Esophagus muscularis mucosa (tissue), 4 donors: ENCODE measurements around the gene PEPD. TPM values are rescaled to one million over a fixed set of nuclear protein-coding genes. Genes with fewer than 3 reads are reported as not detected.

Source experiments
- DNase-seq: peaks from one replicate; pipeline ENCODE4 v3.0.0-alpha.2; 2017; ENCODE audit errors: extremely low spot score
- H3K27ac ChIP-seq, 4 donors: fragments of 200-600 bp; sonication (generic); replicated peaks in 1 of 4; 1 replicate in 3 of 4; 2 replicates in 1 of 4; pipeline ENCODE4 v1.5.1; 2016 to 2019; ENCODE audit warnings: mild to moderate bottlenecking in 1 of 4
- H3K27me3 ChIP-seq, 4 donors: fragments of 200-600 bp; sonication (generic); one replicate each; pipeline versions ENCODE4 v1.5.1 to v1.6.0; 2016 to 2019
- H3K36me3 ChIP-seq, 4 donors: fragments of 200-600 bp; sonication (generic); one replicate each; pipeline ENCODE4 v1.5.1; 2016 to 2019
- H3K4me1 ChIP-seq, 4 donors: fragments of 200-600 bp; sonication (generic); one replicate each; pipeline ENCODE4 v1.5.1; 2016 to 2019
- H3K4me3 ChIP-seq, 4 donors: fragments of 200-600 bp; sonication (generic); 1 replicate in 2 of 4; 2 replicates in 2 of 4; pipeline ENCODE4 v1.5.1; 2016 to 2019; ENCODE audit warnings: mild to moderate bottlenecking in 4 of 4, moderate library complexity in 1 of 4
- H3K9me3 ChIP-seq, 4 donors: fragments of 200-600 bp; sonication (generic); 1 replicate in 3 of 4; 2 replicates in 1 of 4; pipeline ENCODE4 v1.5.1; 2016 to 2019
- CTCF ChIP-seq, 3 experiments: fragments of 200-600 bp in 2 of 3; fragments of 450-650 bp in 1 of 3; sonication (generic) in 2 of 3; IDR thresholded peaks; one replicate each; pipeline ENCODE4 v1.5.1; 2017 to 2019; ENCODE audit warnings: antibody characterized with exemption in 3 of 3, mild to moderate bottlenecking in 2 of 3, moderate library complexity in 1 of 3
- EP300 ChIP-seq: sonication (generic); formaldehyde crosslinking; IDR thresholded peaks from one replicate; pipeline ENCODE4 v1.6.1; 2017; ENCODE audit warnings: antibody characterized with exemption
- POLR2A ChIP-seq: fragments of 450-650 bp; IDR thresholded peaks from one replicate; pipeline ENCODE4 v1.6.1; 2017; ENCODE audit warnings: antibody characterized with exemption, moderate library complexity, mild to moderate bottlenecking, low read depth
- POLR2AphosphoS5 ChIP-seq, 2 donors: sonication (generic); formaldehyde crosslinking; IDR thresholded peaks; one replicate each; pipeline ENCODE4 v1.6.1; 2017; ENCODE audit warnings: antibody characterized with exemption in 2 of 2
- WGBS: methylation state at CpG from one replicate; pipeline ENCODE4 v1.1.5; 2018; 5-methylcytosine and 5-hydroxymethylcytosine counted together
- intact Hi-C: fragments of 100-400 bp; cut with DNase I; formaldehyde crosslinking; loops from one replicate; pipeline ENCODE4 v1.15.1; 2023
- total RNA-seq, 4 donors: library from RNA; depleted of rRNA; stranded (reverse); fragments of >200 nt; gene quantifications; one replicate each; pipeline versions ENCODE4 v1.1.0 to v1.2.1, GENCODE V29; 2016

The PEPD gene
- total RNA-seq, 4 donors from 2014 or later = 59.8 to 90.9 (median 73.0) TPM

GRCh38 chr19:33462112-33462791 is 59.3 kb downstream of the PEPD start:
- 79% methylated on average over 8 of the region's 16 CpGs for WGBS
- Histone ChIP-seq H3K4me1 (peaks cover 0 to 10% (median 4%) of the 10 kb centered on the region in 4 donors), H3K9me3 (no peaks in the 10 kb centered on the region), H3K27me3 (no peaks in the 10 kb centered on the region), H3K36me3 (peaks cover 11 to 44% (median 29%) of the 10 kb centered on the region in 4 donors), H3K27ac (no peak overlapping the region), H3K4me3 (no peak overlapping the region)
- intact Hi-C loops = no loop called here
- no peak for DNase-seq
- no peak for TF ChIP-seq CTCF (IDR thresholded peaks at IDR 0.05)
- no peak for TF ChIP-seq POLR2A
- no peak for TF ChIP-seq POLR2AphosphoS5 (IDR thresholded peaks at IDR 0.05)
- TF ChIP-seq EP300 = no peak

- H3K4me3 ChIP-seq = no peak overlapping the region
- 90% methylated on average over 18 of the region's 24 CpGs for WGBS
- H3K4me1 ChIP-seq = peaks cover 0 to 10% (median 4%) of the 10 kb centered on the region in 4 donors
- no peak overlapping the region for H3K27ac ChIP-seq
- H3K9me3 ChIP-seq = no peaks in the 10 kb centered on the region
- intact Hi-C loops = no loop called here
- TF ChIP-seq CTCF (IDR thresholded peaks at IDR 0.05) = no peak
- no peak for TF ChIP-seq POLR2A
- no peak for TF ChIP-seq POLR2AphosphoS5 (IDR thresholded peaks at IDR 0.05)
- TF ChIP-seq EP300 = no peak
- peaks cover 11 to 46% (median 31%) of the 10 kb centered on the region in 4 donors for H3K36me3 ChIP-seq
- no peaks in the 10 kb centered on the region for H3K27me3 ChIP-seq
- no peak for DNase-seq
Observed at GRCh38 chr19:33461256-33462111, 60.1 kb downstream of the PEPD start.

- WGBS = 89% methylated on average over 15 of the region's 18 CpGs
- Histone ChIP-seq H3K4me3 (no peak overlapping the region), H3K36me3 (peaks cover 11 to 49% (median 31%) of the 10 kb centered on the region in 4 donors), H3K27me3 (no peaks in the 10 kb centered on the region), H3K4me1 (peaks cover 0 to 4% (median 0%) of the 10 kb centered on the region in 4 donors), H3K27ac (no peak overlapping the region), H3K9me3 (no peaks in the 10 kb centered on the region)
- intact Hi-C loops = no loop called here
- no peak for TF ChIP-seq POLR2A
- no peak for TF ChIP-seq POLR2AphosphoS5 (IDR thresholded peaks at IDR 0.05)
- TF ChIP-seq EP300 = no peak
- TF ChIP-seq CTCF (IDR thresholded peaks at IDR 0.05) = no peak
- no peak for DNase-seq
Observed at GRCh38 chr19:33460221-33460908, 61.2 kb downstream of the PEPD start.

- H3K4me1 ChIP-seq = no peaks in the 10 kb centered on the region
- DNase-seq = no peak
- peaks cover 11 to 47% (median 31%) of the 10 kb centered on the region in 4 donors for H3K36me3 ChIP-seq
- WGBS = 95% methylated on average over 23 of the region's 23 CpGs
- no peak overlapping the region for H3K4me3 ChIP-seq
- intact Hi-C loops = no loop called here
- TF ChIP-seq POLR2A (no peak), CTCF (IDR thresholded peaks at IDR 0.05) (no peak), POLR2AphosphoS5 (IDR thresholded peaks at IDR 0.05) (no peak), EP300 (no peak)
- H3K27ac ChIP-seq = no peak overlapping the region
- H3K9me3 ChIP-seq = no peaks in the 10 kb centered on the region
- H3K27me3 ChIP-seq = no peaks in the 10 kb centered on the region
Observed at GRCh38 chr19:33459222-33460090, 62.1 kb downstream of the PEPD start.
